Hepatocyte (in vitro differentiated cells): ENCODE measurements around the gene LCE4A.

ENCODE experiments used
- CTCF ChIP-seq: fragments of 200-600 bp; sonication (generic); IDR thresholded peaks from 2 replicates; pipeline ENCODE4 v1.5.1; 2016; ENCODE audit warnings: antibody characterized with exemption, mild to moderate bottlenecking; ENCODE audit not compliant: poor library complexity
- EZH2 ChIP-seq: fragments of 200-600 bp; sonication (generic); IDR thresholded peaks from 2 replicates; pipeline ENCODE4 v1.6.1; 2016; ENCODE audit warnings: antibody characterized with exemption, mild to moderate bottlenecking, borderline replicate concordance
- EZH2phosphoT487 ChIP-seq: fragments of 200-600 bp; sonication (generic); IDR thresholded peaks from one replicate; pipeline ENCODE4 v1.6.1; 2018; ENCODE audit warnings: antibody characterized with exemption, mild to moderate bottlenecking, low read depth, moderate library complexity; ENCODE audit not compliant: unreplicated experiment, severe bottlenecking

DNA sequence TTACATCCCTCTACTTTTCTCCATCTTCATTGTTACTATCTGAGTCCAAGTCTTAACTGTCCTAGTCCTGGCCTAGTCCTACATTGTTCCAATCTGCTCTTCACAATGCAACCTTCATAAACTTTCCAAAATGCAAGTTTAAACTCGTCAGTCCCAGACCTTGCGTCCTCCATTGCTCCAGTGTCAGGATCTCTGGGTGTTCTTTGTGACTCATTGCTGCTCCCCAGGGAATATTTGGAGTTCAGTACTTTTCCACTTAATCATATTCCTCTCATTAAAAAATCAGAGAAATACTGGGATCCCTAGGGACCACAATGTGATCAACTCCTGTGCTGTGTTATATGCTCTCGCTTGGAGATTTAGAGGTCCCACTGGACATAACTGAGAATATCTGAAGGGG lies 31.9 kb downstream of the LCE4A start:
- TF ChIP-seq EZH2 (no peak), EZH2phosphoT487 (no peak), CTCF (no peak)
